GM23248 (cell line): ENCODE results near the gene SLFN5. TPM values are rescaled to one million over a fixed set of nuclear protein-coding genes. Genes with fewer than 3 reads are reported as not detected.

Experiments
- DNase-seq: peaks from one replicate; pipeline ENCODE4 v3.0.0-alpha.2; 2015
- H2AFZ ChIP-seq: fragments of 200-600 bp; sonication (generic); 2 replicates; pipeline ENCODE4 v1.6.1; 2016; ENCODE audit warnings: antibody characterized with exemption
- H3F3A ChIP-seq: fragments of 200-600 bp; sonication (generic); 2 replicates; pipeline ENCODE4 v1.6.1; 2016; ENCODE audit warnings: mild to moderate bottlenecking, antibody characterized with exemption, mixed run types; ENCODE audit not compliant: insufficient read depth
- H3K27ac ChIP-seq: fragments of 200-600 bp; sonication (generic); 2 replicates; pipeline ENCODE4 v1.5.1; 2016; ENCODE audit warnings: mild to moderate bottlenecking
- H3K27me3 ChIP-seq: fragments of 200-600 bp; sonication (generic); replicated peaks from 2 replicates; pipeline ENCODE4 v1.6.1; 2016; ENCODE audit warnings: mild to moderate bottlenecking; ENCODE audit not compliant: insufficient read depth
- H3K36me3 ChIP-seq: fragments of 200-600 bp; sonication (generic); 2 replicates; pipeline ENCODE4 v1.6.1; 2016; ENCODE audit warnings: low read depth, mild to moderate bottlenecking
- H3K4me1 ChIP-seq: fragments of 200-600 bp; sonication (generic); 2 replicates; pipeline ENCODE4 v1.6.1; 2016; ENCODE audit warnings: mild to moderate bottlenecking; ENCODE audit not compliant: insufficient read depth
- H3K4me2 ChIP-seq: fragments of 200-600 bp; sonication (generic); one replicate; pipeline ENCODE4 v1.6.1; 2016; ENCODE audit warnings: mild to moderate bottlenecking; ENCODE audit not compliant: unreplicated experiment
- H3K4me3 ChIP-seq: fragments of 200-600 bp; sonication (generic); 2 replicates; pipeline ENCODE4 v1.5.1; 2016; ENCODE audit warnings: mild to moderate bottlenecking
- H3K79me2 ChIP-seq: fragments of 200-600 bp; sonication (generic); 2 replicates; pipeline ENCODE4 v1.6.1; 2016; ENCODE audit warnings: mild to moderate bottlenecking; ENCODE audit not compliant: insufficient read depth
- H3K9ac ChIP-seq: fragments of 200-600 bp; sonication (generic); 2 replicates; pipeline ENCODE4 v1.6.1; 2016; ENCODE audit warnings: mild to moderate bottlenecking
- H3K9me2 ChIP-seq: fragments of 200-600 bp; sonication (generic); 2 replicates; pipeline ENCODE4 v1.6.1; 2016; ENCODE audit warnings: mixed run types, mild to moderate bottlenecking, moderate library complexity; ENCODE audit not compliant: insufficient read depth
- H3K9me3 ChIP-seq: fragments of 200-600 bp; sonication (generic); one replicate; pipeline ENCODE4 v1.6.1; 2017; ENCODE audit warnings: low read depth
- H4K20me1 ChIP-seq: fragments of 200-600 bp; sonication (generic); 2 replicates; pipeline ENCODE4 v1.6.0; 2016; ENCODE audit not compliant: insufficient read depth
- EZH2 ChIP-seq: fragments of 200-600 bp; sonication (generic); IDR thresholded peaks from 2 replicates; pipeline ENCODE4 v1.6.1; 2018; ENCODE audit warnings: antibody characterized with exemption, mild to moderate bottlenecking; ENCODE audit not compliant: insufficient read depth, poor library complexity, severe bottlenecking
- EZH2phosphoT487 ChIP-seq: fragments of 200-600 bp; sonication (generic); IDR thresholded peaks from 2 replicates; pipeline ENCODE4 v1.6.1; 2018; ENCODE audit warnings: antibody characterized with exemption, moderate library complexity, mild to moderate bottlenecking, low read depth; ENCODE audit not compliant: insufficient read depth
- WGBS, 2 experiments: methylation state at CpG; one replicate each; pipeline ENCODE4 v1.1.6; 2015 to 2017; ENCODE audit warnings: low lambda C conversion rate in 2 of 2, low coverage in 1 of 2; ENCODE audit errors: missing lambda C conversion rate in 2 of 2; 5-methylcytosine and 5-hydroxymethylcytosine counted together
- in situ Hi-C: fragments of 300-500 bp; cut with MboI; formaldehyde crosslinking; loops from 2 replicates; pipeline ENCODE4 v1.15.0; 2020
- polyA plus RNA-seq: library from polyadenylated mRNA; unstranded; fragments of >200 nt; fragmentation: Nextera tagmentation; extraction: Ambion mirVana; gene quantifications from 2 replicates; pipeline ENCODE4 v1.2.1, GENCODE V29; 2016
- total RNA-seq: library from RNA; depleted of rRNA; stranded (reverse); fragments of >200 nt; shearing (Covaris generic); gene quantifications from 2 replicates; pipeline ENCODE4 v1.2.3, GENCODE V29; 2014

SLFN5 gene
- total and polyA plus RNA-seq, 2 experiments from 2014 or later = 33.4 to 57.3 TPM

GRCh38 chr17:35212668-35213067 is 30.2 kb upstream of the SLFN5 start:
- 75 to 80% methylated on average over 4 of the region's 4 CpGs for WGBS, 2 experiments
- in situ Hi-C loops = no loop called here
- no peaks in the 10 kb centered on the region for H4K20me1 ChIP-seq

GRCh38 chr17:35213412-35213940 is 29.4 kb upstream of the SLFN5 start:
- in situ Hi-C loops = no loop called here
- H3K9me3 ChIP-seq = no peaks in the 10 kb centered on the region
- no peaks in the 10 kb centered on the region for H3K9me2 ChIP-seq
- H2AFZ ChIP-seq = no peak overlapping the region
- DNase-seq = no peak
- no peak overlapping the region for H3K9ac ChIP-seq
- H3K4me2 ChIP-seq = no peak overlapping the region
- no peaks in the 10 kb centered on the region for H3K36me3 ChIP-seq
- TF ChIP-seq EZH2phosphoT487 (no peak), EZH2 (no peak)
- H3K79me2 ChIP-seq = no peaks in the 10 kb centered on the region
- H3K4me3 ChIP-seq = no peak overlapping the region
- peaks cover 15% of the 10 kb centered on the region for H3K27me3 ChIP-seq
- WGBS, 2 experiments = 67 to 73% methylated on average over 5 of the region's 5 CpGs
- H3K27ac ChIP-seq = no peak overlapping the region
- no peaks in the 10 kb centered on the region for H3F3A ChIP-seq
- H4K20me1 ChIP-seq = no peaks in the 10 kb centered on the region
- H3K4me1 ChIP-seq = no peaks in the 10 kb centered on the region

More at GRCh38 chr17:35212668-35213067, 30.2 kb upstream of the SLFN5 start:
- TF ChIP-seq EZH2phosphoT487 (no peak), EZH2 (no peak)
- no peak overlapping the region for H2AFZ ChIP-seq
- H3K9ac ChIP-seq = no peak overlapping the region
- no peaks in the 10 kb centered on the region for H3K36me3 ChIP-seq
- H3K9me3 ChIP-seq = no peaks in the 10 kb centered on the region
- H3K4me3 ChIP-seq = no peak overlapping the region
- no peak overlapping the region for H3K4me2 ChIP-seq
- no peaks in the 10 kb centered on the region for H3K9me2 ChIP-seq
- peaks cover 15% of the 10 kb centered on the region for H3K27me3 ChIP-seq
- no peaks in the 10 kb centered on the region for H3K4me1 ChIP-seq
- no peaks in the 10 kb centered on the region for H3F3A ChIP-seq
- H3K27ac ChIP-seq = no peak overlapping the region
- DNase-seq = no peak
- no peaks in the 10 kb centered on the region for H3K79me2 ChIP-seq

- in situ Hi-C loops = no loop called here
- H2AFZ ChIP-seq = no peak overlapping the region
These were observed 28.7 kb upstream of the SLFN5 start for GRCh38 chr17:35214192-35214591.

GRCh38 chr17:35214631-35215273 is 28.1 kb upstream of the SLFN5 start:
- Histone ChIP-seq H2AFZ (no peak overlapping the region), H3K27me3 (peaks cover 15% of the 10 kb centered on the region), H3F3A (no peaks in the 10 kb centered on the region), H3K4me2 (no peak overlapping the region), H3K4me1 (no peaks in the 10 kb centered on the region), H3K27ac (no peak overlapping the region), H3K9ac (no peak overlapping the region), H3K36me3 (no peaks in the 10 kb centered on the region), H3K4me3 (no peak overlapping the region), H3K79me2 (no peaks in the 10 kb centered on the region), H4K20me1 (no peaks in the 10 kb centered on the region), H3K9me3 (no peaks in the 10 kb centered on the region), H3K9me2 (no peaks in the 10 kb centered on the region)
- DNase-seq = no peak
- in situ Hi-C loops = no loop called here
- WGBS, 2 experiments = 25 to 29% methylated on average over 5 of the region's 5 CpGs
- no peak for TF ChIP-seq EZH2phosphoT487
- no peak for TF ChIP-seq EZH2

More at GRCh38 chr17:35214192-35214591, 28.7 kb upstream of the SLFN5 start:
- no peaks in the 10 kb centered on the region for H3K4me1 ChIP-seq
- H3K9me2 ChIP-seq = no peaks in the 10 kb centered on the region
- DNase-seq = no peak
- no peak overlapping the region for H3K4me2 ChIP-seq
- H3K27ac ChIP-seq = no peak overlapping the region
- no peaks in the 10 kb centered on the region for H3F3A ChIP-seq
- peaks cover 15% of the 10 kb centered on the region for H3K27me3 ChIP-seq
- TF ChIP-seq EZH2phosphoT487 = no peak
- no peak for TF ChIP-seq EZH2
- 72 to 85% methylated on average over 3 of the region's 3 CpGs for WGBS, 2 experiments
- no peaks in the 10 kb centered on the region for H4K20me1 ChIP-seq
- no peaks in the 10 kb centered on the region for H3K9me3 ChIP-seq
- H3K9ac ChIP-seq = no peak overlapping the region
- no peaks in the 10 kb centered on the region for H3K36me3 ChIP-seq
- no peaks in the 10 kb centered on the region for H3K79me2 ChIP-seq
- H3K4me3 ChIP-seq = no peak overlapping the region
